SK-N-SH treated with all-trans-retinoic acid at 6 μM for 48 hours (cell line): ENCODE measurements around the gene PDRG1.

Experiments used
- ATAC-seq: fragments of 200-7000 bp; cut with Tn5 transposase; 3 replicates; pipeline ENCODE4 v1.9.1; 2020; ENCODE audit warnings: mild to moderate bottlenecking, moderate library complexity
- ARNTL ChIP-seq: fragments of 450-650 bp; formaldehyde crosslinking; IDR thresholded peaks from 2 replicates; pipeline ENCODE4 v1.5.0; 2020; ENCODE audit warnings: low read depth, mild to moderate bottlenecking, moderate library complexity, borderline replicate concordance
- BACH2 ChIP-seq: fragments of 250-450 bp; sonication (Bioruptor Pico); IDR thresholded peaks from 2 replicates; pipeline ENCODE4 v1.9.0; 2021; ENCODE audit warnings: mild to moderate bottlenecking, borderline replicate concordance
- CSRNP3 ChIP-seq: fragments of 250-450 bp; sonication (Bioruptor Pico); IDR thresholded peaks from 2 replicates; pipeline ENCODE4 v1.5.1; 2021; ENCODE audit warnings: mild to moderate bottlenecking, moderate library complexity
- ESRRG ChIP-seq: fragments of 250-450 bp; sonication (Bioruptor Pico); IDR thresholded peaks from 2 replicates; pipeline ENCODE4 v1.6.1; 2021; ENCODE audit warnings: mild to moderate bottlenecking
- GLIS3 ChIP-seq: fragments of 250-450 bp; sonication (Bioruptor Pico); IDR thresholded peaks from 2 replicates; pipeline ENCODE4 v1.5.0; 2020; ENCODE audit warnings: mild to moderate bottlenecking, moderate library complexity
- ISL1 ChIP-seq: fragments of 250-450 bp; sonication (Bioruptor Pico); IDR thresholded peaks from 2 replicates; pipeline ENCODE4 v2.1.2; 2022; ENCODE audit warnings: mild to moderate bottlenecking, moderate library complexity
- OSR1 ChIP-seq: fragments of 250-450 bp; sonication (Bioruptor Pico); IDR thresholded peaks from 2 replicates; pipeline ENCODE4 v1.8.0; 2022; ENCODE audit warnings: moderate library complexity, mild to moderate bottlenecking, inconsistent platforms
- PATZ1 ChIP-seq: fragments of 250-450 bp; sonication (Bioruptor Pico); IDR thresholded peaks from 2 replicates; pipeline ENCODE4 v1.8.0; 2020; ENCODE audit warnings: mild to moderate bottlenecking, moderate library complexity, borderline replicate concordance
- POU6F1 ChIP-seq: fragments of 250-450 bp; sonication (Bioruptor Pico); IDR thresholded peaks from 2 replicates; pipeline ENCODE4 v1.8.0; 2021; ENCODE audit warnings: low read depth, mild to moderate bottlenecking, moderate library complexity, borderline replicate concordance
- PPARA ChIP-seq: fragments of 250-450 bp; sonication (Bioruptor Pico); IDR thresholded peaks from 2 replicates; pipeline ENCODE4 v1.5.0; 2020; ENCODE audit warnings: mild to moderate bottlenecking, borderline replicate concordance
- SNAI2 ChIP-seq: fragments of 250-450 bp; sonication (Bioruptor Pico); IDR thresholded peaks from 2 replicates; pipeline ENCODE4 v1.5.0; 2020; ENCODE audit warnings: mild to moderate bottlenecking, moderate library complexity
- TOX ChIP-seq: fragments of 250-450 bp; sonication (Bioruptor Pico); IDR thresholded peaks from 2 replicates; pipeline ENCODE4 v1.8.0; 2021; ENCODE audit warnings: mild to moderate bottlenecking, moderate library complexity, borderline replicate concordance
- TSHZ2 ChIP-seq: fragments of 250-450 bp; sonication (Bioruptor Pico); IDR thresholded peaks from 2 replicates; pipeline ENCODE4 v1.5.0; 2020; ENCODE audit warnings: mild to moderate bottlenecking, moderate library complexity
- ZFP3 ChIP-seq: fragments of 250-450 bp; sonication (Bioruptor Pico); IDR thresholded peaks from 2 replicates; pipeline ENCODE4 v1.5.0; 2020; ENCODE audit warnings: mild to moderate bottlenecking, moderate library complexity
- ZNF565 ChIP-seq: fragments of 450-650 bp; formaldehyde crosslinking; conservative IDR thresholded peaks from 2 replicates; pipeline ENCODE4 v1.5.0; 2020; ENCODE audit warnings: low read depth, mild to moderate bottlenecking, moderate library complexity
- ZNF70 ChIP-seq: fragments of 450-650 bp; formaldehyde crosslinking; IDR thresholded peaks from 2 replicates; pipeline ENCODE4 v1.5.0; 2020; ENCODE audit warnings: mild to moderate bottlenecking, moderate library complexity
- ZNF8 ChIP-seq: fragments of 450-650 bp; formaldehyde crosslinking; IDR thresholded peaks from 2 replicates; pipeline ENCODE4 v1.5.0; 2020; ENCODE audit warnings: mild to moderate bottlenecking, moderate library complexity

The PDRG1 gene

GRCh38 chr20:31992086-31992485 is 40.2 kb upstream of the PDRG1 start:
- TF ChIP-seq ESRRG (no peak), PPARA (CRISPR knock-in tag) (no peak), GLIS3 (CRISPR knock-in tag) (no peak), BACH2 (CRISPR knock-in tag) (no peak), SNAI2 (no peak), ZNF565 (CRISPR knock-in tag) (no peak), ISL1 (no peak), POU6F1 (CRISPR knock-in tag) (no peak), TOX (CRISPR knock-in tag) (no peak), ZNF8 (no peak), ZNF70 (CRISPR knock-in tag) (no peak), ARNTL (CRISPR knock-in tag) (no peak), ZFP3 (CRISPR knock-in tag) (no peak)
- no peak for ATAC-seq

GRCh38 chr20:31991339-31991705 is 39.5 kb upstream of the PDRG1 start:
- no peak for ATAC-seq

GRCh38 chr20:31990641-31991338 is 38.9 kb upstream of the PDRG1 start:
- TF ChIP-seq CSRNP3 (no peak), POU6F1 (CRISPR knock-in tag) (no peak)
- no peak for ATAC-seq

More at GRCh38 chr20:31991339-31991705, 39.5 kb upstream of the PDRG1 start:
- TF ChIP-seq PATZ1 (no peak), OSR1 (CRISPR knock-in tag) (no peak), ARNTL (CRISPR knock-in tag) (no peak)

- no peak for ATAC-seq
- TF ChIP-seq CSRNP3 (no peak), TSHZ2 (CRISPR knock-in tag) (no peak)
These were observed 37.3 kb upstream of the PDRG1 start for GRCh38 chr20:31989030-31989645.
